ENCODE results near the gene MYH14.

GRCh38 chr19:50320051-50320450, 116.6 kb downstream of the MYH14 start:
- no peak for TF ChIP-seq CTCF (IDR thresholded peaks at IDR 0.05)
- TF ChIP-seq POLR2A (IDR thresholded peaks at IDR 0.05), result no peak
